Fibroblast of pulmonary artery (primary cell): ENCODE measurements around the gene DYNLL2.
"Not testable (repeated sequence)": the region's sequence is repeated elsewhere in the genome, so short reads cannot be mapped to it uniquely, and the experiment has no call there.

Experiments
- DNase-seq: peaks from one replicate; pipeline ENCODE4 v3.0.0-alpha.2; 2010; ENCODE audit warnings: low read depth
- H3K4me3 ChIP-seq: replicated peaks from 2 replicates; pipeline ENCODE4 v1.5.1; 2011; ENCODE audit warnings: low read depth, mild to moderate bottlenecking, control low read depth, low read length, moderate library complexity
- TF ChIP-seq, protein P1 (sequence below): IDR thresholded peaks from 2 replicates; pipeline ENCODE4 v1.5.1; 2011; ENCODE audit warnings: mild to moderate bottlenecking, control low read depth, low read length, inconsistent platforms; ENCODE audit errors: missing control alignments

DYNLL2 gene

DNA sequence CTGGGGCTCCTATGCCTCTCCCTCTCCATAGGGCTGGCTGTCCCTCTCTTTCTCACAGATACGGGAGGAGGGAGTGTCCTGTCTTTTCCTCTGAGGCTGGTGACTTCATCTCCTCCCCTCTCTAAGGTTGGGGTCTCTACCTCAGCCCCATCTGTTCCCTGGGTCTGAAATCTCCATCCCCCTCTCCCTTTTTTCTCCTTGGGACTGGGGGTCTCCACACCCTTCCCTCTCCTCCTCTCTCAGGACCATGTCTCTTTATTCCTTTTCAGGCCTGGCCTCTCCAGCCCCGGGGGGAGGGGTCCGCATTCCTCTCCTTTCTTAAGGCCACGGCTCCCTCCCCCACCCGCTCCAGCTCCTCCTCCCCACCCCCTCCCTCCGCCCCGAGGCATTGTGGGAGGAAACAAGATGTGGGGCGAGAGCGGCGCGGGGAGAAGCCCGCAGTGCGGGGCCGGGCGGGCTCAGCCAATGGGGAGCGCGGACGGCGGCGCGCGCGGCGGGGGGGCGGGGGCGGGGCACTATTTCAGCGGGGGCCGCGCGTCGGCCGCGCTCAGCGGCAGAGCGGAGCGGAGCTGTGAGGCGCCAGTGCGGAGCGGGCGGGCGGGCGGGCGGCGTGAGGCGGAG is at the start of gene DYNLL2:
TSS of gene DYNLL2 (plus strand) at position 550 of the 621 bp plus-strand sequence. CDS start 3,672 bp downstream, outside the sequence.
- peak within 1 kb of the TSS; percentile 82 for H3K4me3 ChIP-seq
- DNase-seq = peak; percentile 93

DNA sequence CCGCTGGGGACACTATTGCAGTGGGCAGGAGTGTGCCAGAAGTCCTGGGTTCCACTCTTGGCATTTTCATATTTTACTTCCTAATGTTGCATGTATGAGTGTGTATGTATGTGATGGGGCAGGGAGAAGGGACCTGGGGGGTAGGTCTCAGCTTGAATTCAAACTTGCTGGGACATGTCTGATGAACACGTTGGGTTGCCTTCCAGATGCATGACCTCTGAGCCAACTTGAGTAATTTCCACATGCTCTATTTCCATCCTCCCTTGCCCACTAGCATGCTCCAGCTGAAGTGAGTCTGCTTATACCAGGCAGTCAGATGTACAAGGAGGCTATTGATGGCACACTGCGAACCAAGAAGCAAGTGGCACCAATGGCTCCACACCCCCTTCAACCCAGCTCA is 43.2 kb upstream of the DYNLL2 start:
- H3K4me3 ChIP-seq = no peak overlapping the region
- TF ChIP-seq, protein P1, sequence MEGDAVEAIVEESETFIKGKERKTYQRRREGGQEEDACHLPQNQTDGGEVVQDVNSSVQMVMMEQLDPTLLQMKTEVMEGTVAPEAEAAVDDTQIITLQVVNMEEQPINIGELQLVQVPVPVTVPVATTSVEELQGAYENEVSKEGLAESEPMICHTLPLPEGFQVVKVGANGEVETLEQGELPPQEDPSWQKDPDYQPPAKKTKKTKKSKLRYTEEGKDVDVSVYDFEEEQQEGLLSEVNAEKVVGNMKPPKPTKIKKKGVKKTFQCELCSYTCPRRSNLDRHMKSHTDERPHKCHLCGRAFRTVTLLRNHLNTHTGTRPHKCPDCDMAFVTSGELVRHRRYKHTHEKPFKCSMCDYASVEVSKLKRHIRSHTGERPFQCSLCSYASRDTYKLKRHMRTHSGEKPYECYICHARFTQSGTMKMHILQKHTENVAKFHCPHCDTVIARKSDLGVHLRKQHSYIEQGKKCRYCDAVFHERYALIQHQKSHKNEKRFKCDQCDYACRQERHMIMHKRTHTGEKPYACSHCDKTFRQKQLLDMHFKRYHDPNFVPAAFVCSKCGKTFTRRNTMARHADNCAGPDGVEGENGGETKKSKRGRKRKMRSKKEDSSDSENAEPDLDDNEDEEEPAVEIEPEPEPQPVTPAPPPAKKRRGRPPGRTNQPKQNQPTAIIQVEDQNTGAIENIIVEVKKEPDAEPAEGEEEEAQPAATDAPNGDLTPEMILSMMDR = no peak
- no peak for DNase-seq

More for the DNA sequence above, at the start of gene DYNLL2:
- TF ChIP-seq, protein P1 = no peak

DNA sequence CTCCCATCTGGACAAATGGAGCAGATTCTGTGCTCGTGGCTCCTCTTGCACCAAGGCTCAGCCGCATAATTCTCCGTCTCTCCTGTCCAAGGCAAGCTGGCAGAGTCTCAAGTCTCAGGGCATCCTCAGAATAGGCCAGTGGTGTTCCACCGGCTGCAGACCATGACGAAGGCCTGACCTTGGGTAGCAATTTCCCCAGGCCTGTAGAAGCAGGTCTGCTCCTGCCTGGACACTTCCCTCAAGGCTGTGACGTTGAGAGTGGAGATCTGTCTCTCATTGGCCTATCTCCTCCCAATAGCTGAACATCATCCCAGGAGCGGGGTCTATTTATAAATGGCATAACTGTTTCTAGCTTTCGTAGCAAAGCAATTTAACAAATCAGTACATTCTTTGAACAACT is 42.8 kb upstream of the DYNLL2 start:
- TF ChIP-seq, protein P1 = no peak
- no peak for DNase-seq
- H3K4me3 ChIP-seq = no peak overlapping the region

DNA sequence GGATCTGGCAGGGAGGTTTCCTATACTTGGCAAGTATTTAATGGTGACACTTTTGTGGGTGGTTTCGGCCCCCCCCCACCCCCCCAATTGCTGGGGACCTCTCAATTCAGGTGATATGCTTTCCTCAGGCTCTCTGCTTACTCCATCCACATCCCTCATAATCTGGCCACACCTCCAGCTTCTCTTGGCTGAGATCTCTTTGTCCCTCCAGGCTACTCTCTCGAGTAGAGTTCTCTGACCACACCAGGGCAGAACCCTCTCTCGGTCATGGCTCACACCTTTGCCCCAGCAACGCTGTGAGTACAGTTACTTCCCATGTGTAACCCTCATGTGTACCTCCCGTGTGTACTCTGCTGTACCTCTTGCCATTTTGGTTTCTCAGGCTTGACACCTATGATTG is 42.1 kb upstream of the DYNLL2 start:
- no peak for DNase-seq
- H3K4me3 ChIP-seq = no peak overlapping the region
- TF ChIP-seq, protein P1 = no peak

DNA sequence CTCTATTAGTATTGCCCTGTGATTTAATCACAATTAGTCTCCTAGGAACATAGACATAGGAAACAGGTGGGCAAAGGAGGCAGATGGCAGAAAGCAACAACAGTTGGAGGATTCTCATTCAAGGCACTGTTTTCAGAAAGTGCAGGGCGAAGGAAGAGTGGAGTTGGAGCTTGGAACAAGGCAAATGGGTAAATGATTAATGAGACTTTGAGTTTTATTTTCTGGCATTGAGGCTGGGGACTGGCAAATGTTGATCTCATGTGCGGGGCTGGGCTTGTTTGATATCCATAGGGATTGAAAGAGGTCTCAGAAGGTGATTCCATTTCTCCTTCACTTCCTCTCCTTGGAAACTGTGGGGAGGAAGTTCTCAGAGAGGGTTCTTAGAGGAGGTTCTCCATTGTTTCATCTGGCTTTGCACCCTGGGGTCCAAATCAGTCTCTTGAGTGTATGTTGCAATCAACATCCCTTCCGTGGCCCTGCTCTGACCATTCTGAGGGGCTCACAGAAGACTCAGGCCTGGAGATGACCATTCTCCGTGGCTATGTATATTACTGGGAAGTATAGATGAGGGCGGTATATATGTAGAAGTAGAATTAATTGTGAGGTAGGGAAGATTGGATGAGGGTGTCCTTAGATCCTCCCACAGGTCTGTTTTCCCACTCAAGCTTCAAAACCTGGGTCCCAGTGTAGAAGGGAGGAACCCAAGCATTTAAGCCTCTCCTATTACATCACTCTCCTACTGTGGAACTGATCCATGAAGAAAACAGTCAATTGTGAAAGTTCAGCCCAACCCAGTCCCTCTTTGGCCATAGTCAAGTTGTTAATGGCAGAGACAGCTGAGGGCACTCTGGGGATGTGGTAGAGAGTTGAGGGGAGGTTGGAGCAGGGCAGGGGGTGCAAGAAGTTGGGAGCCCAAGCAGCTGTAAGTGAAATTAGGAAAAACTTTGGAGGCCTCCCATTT is 39.7 kb upstream of the DYNLL2 start:
- no peak for DNase-seq
- TF ChIP-seq, protein P1 = no peak
- H3K4me3 ChIP-seq = no peak overlapping the region

DNA sequence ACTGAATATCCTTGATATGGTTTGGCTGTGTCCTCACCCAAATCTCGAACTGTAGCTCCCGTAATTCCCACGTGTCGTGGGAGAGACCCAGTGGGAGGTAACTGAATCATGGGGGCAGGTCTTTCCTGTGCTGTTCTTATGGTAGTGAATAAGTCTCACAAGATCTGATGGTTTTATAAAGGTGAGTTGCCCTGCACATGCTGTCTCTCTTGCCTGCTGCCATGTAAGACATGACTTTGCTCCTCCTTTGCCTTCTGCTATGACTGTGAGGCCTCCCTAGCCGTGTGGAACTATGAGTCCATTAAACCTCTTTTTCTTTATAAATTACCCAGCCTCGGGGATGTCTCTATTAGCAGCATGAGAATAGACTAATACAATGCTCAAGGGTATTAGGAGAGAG is 39.0 kb upstream of the DYNLL2 start:
- not testable (repeated sequence) for DNase-seq, H3K4me3 ChIP-seq
